ENCODE data around the gene CNTNAP2. TPM values are rescaled to one million over a fixed set of nuclear protein-coding genes. Genes with fewer than 3 reads are reported as not detected.
"Not testable (repeated sequence)": the region's sequence is repeated elsewhere in the genome, so short reads cannot be mapped to it uniquely, and the experiment has no call there.

Gene CNTNAP2
- polyA plus RNA-seq, 6 donors from 2014 or later, result 38.2 to 132 (median 77.9) TPM

DNA sequence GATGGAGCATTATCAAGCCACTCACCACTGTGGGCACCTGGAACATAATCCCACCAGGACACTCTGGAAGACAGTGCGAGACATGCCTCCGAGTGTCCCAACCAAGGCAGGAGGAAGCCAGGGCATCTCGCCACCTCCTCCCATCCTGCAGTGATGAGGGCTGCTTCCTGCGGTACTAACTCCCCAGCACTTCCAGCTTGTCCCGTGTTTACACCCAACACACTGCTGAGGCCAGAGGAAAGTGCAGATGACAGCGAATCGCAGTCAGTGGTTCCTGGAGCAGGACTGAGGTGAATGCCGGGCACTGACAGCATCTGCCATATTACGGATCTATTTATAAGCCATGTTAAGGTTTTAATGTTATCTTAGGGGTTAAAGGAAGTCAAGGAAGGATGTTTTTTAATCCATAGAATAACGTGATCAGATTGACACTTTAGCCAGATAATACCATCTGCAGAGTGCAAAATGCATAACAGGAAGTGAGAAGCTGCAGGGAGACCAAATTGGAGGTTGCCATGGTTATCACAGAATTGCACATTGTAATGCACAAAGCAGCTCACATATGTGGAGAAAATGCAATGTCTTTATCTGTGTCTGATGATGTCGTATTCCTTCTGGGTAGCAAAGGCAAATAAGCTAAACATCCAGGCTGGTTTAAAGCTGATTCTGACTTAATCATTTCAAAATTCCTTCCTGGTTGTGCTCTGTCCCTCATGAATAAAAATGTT lies 2159.9 kb downstream of the CNTNAP2 start:
- Mint-ChIP-seq H3K36me3 (peaks cover 0 to 8% of the 10 kb centered on the region in 2 donors), H3K27me3 (peaks cover 0 to 8% (median 0%) of the 10 kb centered on the region in 3 donors), H3K27ac (peak overlapping the region in 3 of 6 donors; percentile 46 to 80 (median 77)), H3K4me3 (peak overlapping the region in 5 of 8 donors; percentile 6 to 63 (median 50)), H3K9me3 (peaks cover 0 to 6% (median 1%) of the 10 kb centered on the region in 7 donors), H3K4me1 (peaks cover 26 to 37% (median 34%) of the 10 kb centered on the region in 3 donors)
- ATAC-seq (ENCODE audit: low read depth in 2 of 2) (peak; percentile 58 to 91), DNase-seq (peak; percentile 22)

DNA sequence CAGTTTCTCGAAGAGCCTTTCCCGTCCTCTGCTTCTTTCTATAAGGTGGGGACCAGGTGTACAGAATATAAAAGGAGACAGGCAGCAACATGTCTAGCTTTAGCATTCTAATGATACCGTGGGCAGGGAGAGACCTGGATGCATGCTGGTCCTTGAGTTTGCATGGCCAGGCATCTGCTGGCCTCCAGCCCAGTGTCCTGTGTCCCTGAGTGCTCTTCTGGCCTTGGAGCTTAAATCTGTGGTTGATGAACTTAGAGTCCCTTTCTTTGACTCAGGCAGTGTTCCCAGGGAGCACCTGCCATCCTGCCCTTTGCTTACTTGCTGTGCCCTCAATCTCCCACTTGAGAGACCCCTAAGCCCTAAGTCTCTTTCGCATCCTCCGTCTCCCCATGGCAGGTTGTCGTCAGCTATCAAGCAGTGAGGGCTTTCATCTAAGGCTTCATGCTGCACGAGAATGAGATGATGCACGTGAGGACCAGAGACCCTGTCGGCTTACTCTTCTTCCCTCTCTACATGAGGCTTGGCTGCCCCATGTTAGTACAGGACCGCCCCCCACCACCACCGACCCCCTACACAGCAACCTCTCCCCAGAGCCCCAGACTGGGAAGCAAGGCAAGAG lies 2160.6 kb downstream of the CNTNAP2 start:
- H3K4me3 Mint-ChIP-seq, result peak overlapping the region in 4 of 8 donors; percentile 36 to 63 (median 47)
- H3K36me3 Mint-ChIP-seq, result peaks cover 0 to 8% of the 10 kb centered on the region in 2 donors
- peak overlapping the region in 5 of 6 donors; percentile 15 to 80 (median 72) for H3K27ac Mint-ChIP-seq
- ATAC-seq (ENCODE audit: low read depth in 2 of 2) (no peak), DNase-seq (no peak)
- peaks cover 0 to 8% (median 0%) of the 10 kb centered on the region in 3 donors for H3K27me3 Mint-ChIP-seq
- H3K9me3 Mint-ChIP-seq, result peaks cover 0 to 6% (median 1%) of the 10 kb centered on the region in 7 donors
- H3K4me1 Mint-ChIP-seq, result peaks cover 26 to 37% (median 34%) of the 10 kb centered on the region in 3 donors

DNA sequence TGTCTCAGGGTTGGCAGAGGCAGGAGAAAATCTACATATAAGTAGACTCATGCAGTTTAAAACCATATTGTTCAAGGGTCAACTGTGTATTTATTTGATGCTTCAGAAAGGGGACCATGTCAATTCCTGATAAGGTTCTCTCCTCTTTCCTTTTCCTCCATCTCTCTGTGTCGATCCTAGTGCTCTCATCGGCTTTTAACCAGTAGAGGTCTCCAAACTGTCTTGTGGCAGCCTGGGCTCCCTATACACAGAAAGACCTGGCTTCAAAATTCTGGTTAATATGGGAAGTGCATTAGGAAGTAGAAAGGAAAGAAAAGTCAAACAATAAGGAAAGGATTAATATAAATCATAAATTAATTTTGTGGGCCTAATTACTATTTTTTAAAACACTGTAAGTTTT lies 2169.5 kb downstream of the CNTNAP2 start:
- Mint-ChIP-seq H3K27me3 (no peaks in the 10 kb centered on the region), H3K4me1 (peaks cover 23 to 46% (median 32%) of the 10 kb centered on the region in 3 donors), H3K4me3 (no peak overlapping the region), H3K9me3 (peaks cover 0 to 18% (median 10%) of the 10 kb centered on the region in 7 donors), H3K36me3 (no peaks in the 10 kb centered on the region), H3K27ac (no peak overlapping the region)
- no peak for ATAC-seq (ENCODE audit: low read depth in 2 of 2)
- no peak for DNase-seq

DNA sequence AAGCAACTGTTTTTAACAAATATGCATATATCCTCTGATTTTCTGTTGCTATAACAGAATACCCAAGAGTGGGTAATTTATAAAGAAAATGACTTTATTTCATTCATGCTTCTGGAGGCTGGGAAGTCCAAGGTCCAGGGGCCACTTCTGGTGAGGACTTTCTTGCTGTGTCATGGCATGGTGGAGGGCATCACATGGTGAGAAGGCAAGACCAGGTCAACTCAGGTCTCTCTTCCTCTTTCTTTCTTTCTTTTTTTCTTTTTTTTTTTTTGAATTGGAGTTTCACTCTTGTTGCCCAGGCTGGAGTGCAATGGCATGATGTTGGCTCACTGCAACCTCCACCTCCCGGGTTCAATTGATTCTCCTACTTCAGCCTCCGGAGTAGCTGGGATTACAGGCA lies 2170.9 kb downstream of the CNTNAP2 start:
- Mint-ChIP-seq H3K4me3 (peak overlapping the region in 4 of 8 donors; percentile 15 to 77 (median 29)), H3K36me3 (no peaks in the 10 kb centered on the region), H3K4me1 (peaks cover 25 to 58% (median 38%) of the 10 kb centered on the region in 3 donors), H3K27me3 (no peaks in the 10 kb centered on the region), H3K9me3 (peaks cover 0 to 18% (median 10%) of the 10 kb centered on the region in 7 donors), H3K27ac (peak overlapping the region in 2 of 6 donors; percentile 75 to 85)
- ATAC-seq (ENCODE audit: low read depth in 2 of 2) (peak in 1 of 2 donors; percentile 49), DNase-seq (no peak)

DNA sequence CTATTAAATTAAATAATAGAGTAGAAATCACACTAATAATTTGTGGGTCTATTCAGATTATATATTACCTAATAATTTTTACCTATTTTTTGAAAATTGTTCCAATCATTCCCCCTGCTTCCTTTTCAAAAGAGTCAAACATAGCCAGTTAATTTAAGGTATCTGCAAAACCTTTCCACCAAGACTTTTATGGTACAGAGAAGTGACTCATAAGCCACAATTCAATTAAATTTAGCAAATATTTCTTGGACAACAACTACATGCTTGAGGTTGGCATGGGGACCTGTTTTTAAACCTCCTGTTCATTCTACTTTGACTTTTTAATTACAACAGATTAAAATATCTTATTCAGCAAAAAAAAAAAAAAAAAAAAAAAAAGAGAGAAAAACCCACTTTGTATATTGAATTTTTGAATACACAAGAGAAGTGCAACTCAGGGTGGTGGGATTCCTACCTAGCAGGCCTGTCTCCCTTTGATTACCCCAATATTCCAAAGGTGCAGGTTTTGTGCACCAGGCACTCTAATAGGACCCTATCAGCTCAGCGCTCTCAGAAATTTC lies 2172.1 kb downstream of the CNTNAP2 start:
- ATAC-seq (ENCODE audit: low read depth in 2 of 2), result no peak
- Mint-ChIP-seq H3K27me3 (no peaks in the 10 kb centered on the region), H3K27ac (peak overlapping the region in 4 of 6 donors; percentile 60 to 94 (median 80)), H3K9me3 (peaks cover 0 to 19% (median 8%) of the 10 kb centered on the region in 7 donors), H3K4me3 (peak overlapping the region in 4 of 8 donors; percentile 9 to 74 (median 66)), H3K4me1 (peaks cover 27 to 61% (median 46%) of the 10 kb centered on the region in 3 donors), H3K36me3 (no peaks in the 10 kb centered on the region)
- no peak for DNase-seq

DNA sequence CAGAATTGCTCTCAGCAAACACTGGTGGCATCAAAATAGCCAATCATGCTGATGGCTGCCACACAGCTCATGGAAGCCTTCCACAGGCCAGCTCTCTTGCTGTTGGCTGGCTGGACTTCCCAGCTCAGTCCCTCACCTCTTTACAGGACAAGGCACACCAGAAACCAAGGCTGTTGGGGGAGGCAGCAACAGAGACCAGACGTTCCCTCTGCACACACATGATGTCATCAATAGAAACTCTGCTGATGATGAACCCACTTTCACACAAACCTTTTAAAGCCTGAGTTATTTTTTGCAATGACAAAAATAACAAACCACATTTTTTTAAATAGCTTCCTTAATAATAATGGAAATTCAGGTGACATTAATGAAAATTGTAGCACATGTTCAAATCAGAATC lies 2173.0 kb downstream of the CNTNAP2 start:
- peak overlapping the region in 4 of 8 donors; percentile 47 to 74 (median 71) for H3K4me3 Mint-ChIP-seq
- peaks cover 27 to 61% (median 46%) of the 10 kb centered on the region in 3 donors for H3K4me1 Mint-ChIP-seq
- no peak for DNase-seq
- H3K27me3 Mint-ChIP-seq, result no peaks in the 10 kb centered on the region
- peaks cover 0 to 11% (median 2%) of the 10 kb centered on the region in 7 donors for H3K9me3 Mint-ChIP-seq
- H3K36me3 Mint-ChIP-seq, result no peaks in the 10 kb centered on the region
- peak overlapping the region in 3 of 6 donors; percentile 68 to 94 (median 85) for H3K27ac Mint-ChIP-seq
- peak in 1 of 2 donors; percentile 28 for ATAC-seq (ENCODE audit: low read depth in 2 of 2)

DNA sequence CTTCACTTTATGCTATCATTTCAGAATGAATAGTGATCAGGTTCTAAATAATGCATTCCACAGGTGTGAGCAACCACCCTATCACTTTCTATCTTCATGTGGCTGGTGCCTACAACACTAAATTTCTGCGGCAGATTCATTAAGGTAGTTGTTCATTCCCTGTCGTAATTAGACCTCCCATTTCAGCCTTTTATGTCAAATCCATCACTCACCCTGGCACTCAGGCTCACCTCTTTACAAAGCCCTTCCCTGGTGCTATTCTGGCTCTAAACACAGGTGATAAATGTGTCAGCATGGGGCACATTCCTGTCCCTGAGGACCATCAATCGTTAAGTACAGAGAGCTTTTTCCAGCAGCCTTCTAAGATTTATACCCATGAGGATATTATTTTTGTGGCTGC lies 2173.9 kb downstream of the CNTNAP2 start:
- Mint-ChIP-seq H3K4me3 (peak overlapping the region in 5 of 8 donors; percentile 10 to 70 (median 52)), H3K27ac (peak overlapping the region in 3 of 6 donors; percentile 33 to 64 (median 51)), H3K4me1 (peaks cover 27 to 61% (median 46%) of the 10 kb centered on the region in 3 donors), H3K27me3 (no peaks in the 10 kb centered on the region), H3K9me3 (peaks cover 0 to 8% (median 1%) of the 10 kb centered on the region in 7 donors), H3K36me3 (no peaks in the 10 kb centered on the region)
- DNase-seq, result no peak
- no peak for ATAC-seq (ENCODE audit: low read depth in 2 of 2)

DNA sequence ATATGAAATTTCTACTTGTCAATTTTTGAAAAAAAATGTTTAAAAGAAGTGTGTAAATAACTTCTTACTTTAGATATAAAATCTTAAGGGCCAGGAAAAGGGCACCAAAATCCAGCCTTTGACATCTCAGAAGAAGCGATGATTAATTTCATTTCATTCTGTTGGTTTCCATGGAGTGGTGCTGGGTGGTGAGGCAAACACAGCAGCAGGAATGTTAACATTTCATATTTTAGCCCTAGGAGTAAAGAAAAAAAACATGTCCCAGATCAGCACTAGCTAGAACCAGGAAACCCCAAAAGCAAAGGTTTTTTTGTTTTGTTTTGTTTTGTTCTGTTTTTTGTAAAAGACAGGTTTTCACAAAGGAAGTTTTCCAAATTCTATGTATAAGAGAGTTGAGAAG lies 2175.2 kb downstream of the CNTNAP2 start:
- no peak for ATAC-seq (ENCODE audit: low read depth in 2 of 2)
- peak overlapping the region in 2 of 6 donors; percentile 73 to 75 for H3K27ac Mint-ChIP-seq
- DNase-seq, result no peak
- no peaks in the 10 kb centered on the region for H3K27me3 Mint-ChIP-seq
- H3K4me1 Mint-ChIP-seq, result peaks cover 23 to 60% (median 46%) of the 10 kb centered on the region in 3 donors
- peaks cover 0 to 9% (median 2%) of the 10 kb centered on the region in 7 donors for H3K9me3 Mint-ChIP-seq
- no peaks in the 10 kb centered on the region for H3K36me3 Mint-ChIP-seq
- H3K4me3 Mint-ChIP-seq, result peak overlapping the region in 1 of 8 donors; percentile 39

DNA sequence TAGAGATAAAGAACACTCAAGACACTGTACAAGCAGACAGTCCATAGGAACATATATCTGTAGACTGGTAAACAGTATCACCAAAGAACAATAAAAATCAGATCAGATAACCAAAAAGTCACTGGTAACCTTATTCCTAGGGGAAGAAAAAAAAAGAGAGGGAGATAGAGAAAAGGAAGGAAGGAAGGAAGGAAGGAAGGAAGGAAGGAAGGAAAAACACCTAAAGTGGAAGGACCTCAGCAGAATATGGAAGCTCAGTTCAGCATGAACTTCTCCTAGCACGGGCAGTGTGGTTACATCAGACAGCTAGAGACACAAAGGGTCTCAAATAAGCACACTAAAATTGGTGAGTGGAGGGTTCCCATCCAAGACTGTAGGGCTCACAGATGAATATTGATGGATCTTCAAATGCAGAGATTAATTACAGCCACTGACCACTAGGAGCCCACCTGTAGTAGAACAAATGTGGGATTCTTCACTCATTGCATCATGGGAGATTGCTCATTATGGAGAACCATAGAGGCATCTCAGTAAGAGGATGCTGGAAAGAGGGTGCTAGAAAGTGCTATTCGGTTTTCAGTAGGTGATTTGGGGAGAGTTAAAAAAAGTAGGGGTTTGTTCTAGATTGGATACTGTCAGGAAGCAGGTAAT lies 2180.5 kb downstream of the CNTNAP2 start:
- H3K36me3 Mint-ChIP-seq, result peaks cover 0 to 3% of the 10 kb centered on the region in 2 donors
- ATAC-seq (ENCODE audit: low read depth in 2 of 2), result no peak
- peaks cover 15 to 41% (median 38%) of the 10 kb centered on the region in 3 donors for H3K4me1 Mint-ChIP-seq

DNA sequence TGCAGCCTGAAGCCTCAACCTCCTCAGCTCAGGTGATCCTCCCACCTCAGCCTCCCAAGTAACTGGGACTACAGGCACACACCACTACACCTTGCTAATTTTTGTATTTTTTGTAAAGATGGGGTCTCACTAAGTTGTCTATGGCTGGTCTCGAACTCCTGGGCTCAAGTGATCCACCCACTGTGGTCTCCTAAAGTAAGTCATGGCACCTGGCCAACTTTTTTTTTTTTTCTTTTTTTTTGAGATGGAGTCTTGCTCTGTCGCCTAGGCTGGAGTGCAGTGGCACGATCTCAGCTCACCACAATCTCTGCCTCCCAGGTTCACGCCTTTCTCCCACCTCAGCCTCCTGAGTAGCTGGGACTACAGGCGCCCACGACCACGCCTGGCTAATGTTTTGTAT lies 2182.2 kb downstream of the CNTNAP2 start:
- DNase-seq; H3K27me3 Mint-ChIP-seq; ATAC-seq (ENCODE audit: low read depth in 2 of 2); H3K4me3 Mint-ChIP-seq: not testable (repeated sequence)
- H3K9me3 Mint-ChIP-seq, result peaks cover 6 to 45% (median 31%) of the 10 kb centered on the region in 7 donors
- peaks cover 0 to 11% of the 10 kb centered on the region in 2 donors for H3K36me3 Mint-ChIP-seq
- H3K27ac Mint-ChIP-seq, result peak overlapping the region in 1 of 6 donors; percentile 29
- peaks cover 16 to 47% (median 46%) of the 10 kb centered on the region in 3 donors for H3K4me1 Mint-ChIP-seq

More for the DNA sequence above, 2180.5 kb downstream of the CNTNAP2 start:
- DNase-seq, result no peak
- Mint-ChIP-seq H3K27me3 (no peaks in the 10 kb centered on the region), H3K9me3 (peaks cover 0 to 36% (median 15%) of the 10 kb centered on the region in 7 donors), H3K27ac (peak overlapping the region in 4 of 6 donors; percentile 17 to 95 (median 68)), H3K4me3 (peak overlapping the region in 1 of 8 donors; percentile 38)

DNA sequence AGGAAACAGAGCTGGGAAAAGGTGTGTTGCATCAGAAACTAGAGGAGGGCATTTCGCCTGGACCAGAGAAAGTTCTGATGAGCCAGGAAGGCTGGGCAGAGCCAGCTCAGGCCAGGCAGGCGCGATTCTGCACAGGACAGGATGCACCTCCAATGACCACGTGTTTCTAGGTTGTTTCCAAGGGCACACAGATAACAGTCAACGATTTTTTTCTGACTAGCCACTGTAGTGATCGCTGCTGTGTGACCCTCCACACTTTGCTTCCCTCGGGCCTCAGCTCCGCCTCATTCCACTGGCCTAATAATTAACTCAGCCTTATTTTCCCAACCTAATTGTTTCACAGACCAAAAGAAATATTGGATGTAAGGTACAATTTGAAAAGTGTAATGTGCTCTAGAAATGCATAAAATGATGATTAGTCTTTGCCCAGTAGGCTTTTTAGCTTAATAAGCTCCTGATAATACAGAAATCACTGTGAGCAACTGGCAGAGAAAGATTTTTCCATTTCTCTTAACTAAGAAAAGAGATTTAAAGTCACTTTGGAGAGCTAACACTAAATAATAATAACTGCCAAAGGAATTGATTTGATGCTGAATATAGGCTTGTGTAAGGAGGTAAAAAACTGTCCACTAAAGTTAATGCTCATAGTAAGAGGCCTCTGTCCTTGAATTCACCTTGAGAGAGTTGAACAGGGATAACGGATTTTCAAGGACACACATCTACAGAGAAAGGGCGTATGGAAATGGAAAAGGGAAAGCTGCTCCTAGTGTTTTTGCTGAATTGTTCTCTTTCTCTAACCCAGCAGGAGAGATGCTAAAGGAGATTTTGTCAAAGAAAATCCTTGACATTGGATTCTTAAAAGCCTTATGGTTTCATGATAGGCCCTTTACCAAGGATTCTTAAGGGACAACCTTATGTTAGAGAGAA lies 2183.0 kb downstream of the CNTNAP2 start:
- Mint-ChIP-seq H3K4me3 (peak overlapping the region in 2 of 8 donors; percentile 20 to 47), H3K9me3 (peaks cover 6 to 53% (median 37%) of the 10 kb centered on the region in 7 donors), H3K4me1 (peaks cover 18 to 53% (median 52%) of the 10 kb centered on the region in 3 donors)

DNA sequence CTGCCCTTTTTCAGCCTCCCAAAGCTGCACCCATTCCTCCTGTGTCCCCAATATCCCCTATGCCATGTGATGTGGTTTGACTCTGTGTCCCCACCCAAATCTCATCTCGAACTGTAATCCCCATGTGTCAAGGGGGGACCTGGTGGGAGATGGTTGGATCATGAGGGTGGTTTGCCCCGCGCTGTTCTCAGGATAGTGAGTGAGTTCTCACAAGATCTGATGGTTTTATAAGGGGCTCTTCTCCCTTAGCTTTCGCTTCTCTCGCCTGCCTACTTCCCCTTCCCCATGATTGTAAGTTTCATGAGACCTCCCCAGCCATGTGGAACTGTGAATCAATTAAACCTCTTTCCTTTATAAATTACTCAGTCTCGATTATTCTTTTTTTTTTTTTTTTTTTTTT lies 2185.8 kb downstream of the CNTNAP2 start:
- H3K27me3 Mint-ChIP-seq; ATAC-seq (ENCODE audit: low read depth in 2 of 2): not testable (repeated sequence)
- H3K4me3 Mint-ChIP-seq, result peak overlapping the region in 6 of 8 donors; percentile 1 to 86 (median 48)
- peak; percentile 27 for DNase-seq
- peaks cover 8 to 31% of the 10 kb centered on the region in 2 donors for H3K36me3 Mint-ChIP-seq
- peaks cover 37 to 72% (median 71%) of the 10 kb centered on the region in 3 donors for H3K4me1 Mint-ChIP-seq
- H3K9me3 Mint-ChIP-seq, result peaks cover 6 to 64% (median 45%) of the 10 kb centered on the region in 7 donors
- peak overlapping the region in 5 of 6 donors; percentile 75 to 90 (median 79) for H3K27ac Mint-ChIP-seq

More for the DNA sequence above, 2183.0 kb downstream of the CNTNAP2 start:
- peak overlapping the region in 1 of 6 donors; percentile 92 for H3K27ac Mint-ChIP-seq
- ATAC-seq (ENCODE audit: low read depth in 2 of 2) (no peak), DNase-seq (no peak)
- H3K36me3 Mint-ChIP-seq, result peaks cover 0 to 11% of the 10 kb centered on the region in 2 donors
- H3K27me3 Mint-ChIP-seq, result no peaks in the 10 kb centered on the region

Measured in naive B cell (primary cell).